RWPE2 (cell line): ENCODE results near the gene NCOR2.

ENCODE experiments used
- ATAC-seq: fragments of 200-7000 bp; cut with Tn5 transposase; 3 replicates; pipeline ENCODE4 v1.9.1; 2021; ENCODE audit warnings: low read depth
- DNase-seq: peaks from one replicate; pipeline ENCODE4 v3.0.0-alpha.2; 2020; ENCODE audit warnings: low spot score
- H3K27ac ChIP-seq: fragments of 450-650 bp; 2 replicates; pipeline ENCODE4 v1.5.1; 2017; ENCODE audit warnings: mild to moderate bottlenecking; ENCODE audit not compliant: poor library complexity, severe bottlenecking
- H3K27me3 ChIP-seq: fragments of 250-450 bp; sonication (Bioruptor Pico); 2 replicates; pipeline ENCODE4 v1.5.1; 2021; ENCODE audit warnings: mild to moderate bottlenecking, moderate library complexity; ENCODE audit not compliant: insufficient read depth, poor library complexity, severe bottlenecking
- H3K36me3 ChIP-seq: fragments of 250-450 bp; sonication (Bioruptor Pico); 2 replicates; pipeline ENCODE4 v1.5.1; 2020; ENCODE audit warnings: low read depth, mild to moderate bottlenecking, moderate library complexity
- H3K4me1 ChIP-seq: fragments of 250-450 bp; sonication (Bioruptor Pico); 2 replicates; pipeline ENCODE4 v1.5.1; 2021; ENCODE audit warnings: mild to moderate bottlenecking, moderate library complexity; ENCODE audit not compliant: insufficient read depth, poor library complexity, severe bottlenecking
- H3K4me3 ChIP-seq: fragments of 250-450 bp; sonication (Bioruptor Pico); 2 replicates; pipeline ENCODE4 v1.5.1; 2021; ENCODE audit warnings: mild to moderate bottlenecking, moderate library complexity; ENCODE audit not compliant: severe bottlenecking
- H3K9me3 ChIP-seq: fragments of 250-450 bp; sonication (Bioruptor Pico); 2 replicates; pipeline ENCODE4 v1.5.1; 2021; ENCODE audit warnings: mild to moderate bottlenecking, moderate library complexity; ENCODE audit not compliant: severe bottlenecking
- TF ChIP-seq, protein P1 (sequence below): fragments of 450-650 bp; IDR thresholded peaks from one replicate; pipeline ENCODE4 v1.5.1; 2017; ENCODE audit warnings: mild to moderate bottlenecking, moderate library complexity; ENCODE audit not compliant: poor library complexity, severe bottlenecking

The NCOR2 gene

DNA sequence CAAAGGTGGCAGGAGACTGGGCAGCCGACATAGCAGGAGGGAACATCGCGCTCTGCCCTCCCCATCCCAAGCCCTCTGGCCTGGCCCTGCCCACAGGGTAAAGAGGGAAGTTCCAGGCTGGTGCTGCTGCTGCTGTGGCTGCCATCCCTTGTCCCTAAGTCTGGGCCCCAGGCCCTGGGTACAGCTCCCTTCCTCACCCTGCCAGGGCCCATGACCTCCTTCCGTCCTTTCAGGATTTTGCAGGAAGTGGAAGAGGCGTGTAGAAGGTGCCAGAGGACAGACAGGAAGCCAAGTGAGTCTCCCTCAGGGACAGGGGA lies 14.7 kb upstream of the NCOR2 start:
- Histone ChIP-seq H3K36me3 (no peaks in the 10 kb centered on the region), H3K9me3 (no peaks in the 10 kb centered on the region), H3K27me3 (no peaks in the 10 kb centered on the region), H3K27ac (peak overlapping the region; percentile 61), H3K4me3 (no peak overlapping the region), H3K4me1 (peaks cover 25% of the 10 kb centered on the region)
- ATAC-seq: no peak
- no peak for DNase-seq
- TF ChIP-seq, protein P1, sequence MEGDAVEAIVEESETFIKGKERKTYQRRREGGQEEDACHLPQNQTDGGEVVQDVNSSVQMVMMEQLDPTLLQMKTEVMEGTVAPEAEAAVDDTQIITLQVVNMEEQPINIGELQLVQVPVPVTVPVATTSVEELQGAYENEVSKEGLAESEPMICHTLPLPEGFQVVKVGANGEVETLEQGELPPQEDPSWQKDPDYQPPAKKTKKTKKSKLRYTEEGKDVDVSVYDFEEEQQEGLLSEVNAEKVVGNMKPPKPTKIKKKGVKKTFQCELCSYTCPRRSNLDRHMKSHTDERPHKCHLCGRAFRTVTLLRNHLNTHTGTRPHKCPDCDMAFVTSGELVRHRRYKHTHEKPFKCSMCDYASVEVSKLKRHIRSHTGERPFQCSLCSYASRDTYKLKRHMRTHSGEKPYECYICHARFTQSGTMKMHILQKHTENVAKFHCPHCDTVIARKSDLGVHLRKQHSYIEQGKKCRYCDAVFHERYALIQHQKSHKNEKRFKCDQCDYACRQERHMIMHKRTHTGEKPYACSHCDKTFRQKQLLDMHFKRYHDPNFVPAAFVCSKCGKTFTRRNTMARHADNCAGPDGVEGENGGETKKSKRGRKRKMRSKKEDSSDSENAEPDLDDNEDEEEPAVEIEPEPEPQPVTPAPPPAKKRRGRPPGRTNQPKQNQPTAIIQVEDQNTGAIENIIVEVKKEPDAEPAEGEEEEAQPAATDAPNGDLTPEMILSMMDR: no peak

DNA sequence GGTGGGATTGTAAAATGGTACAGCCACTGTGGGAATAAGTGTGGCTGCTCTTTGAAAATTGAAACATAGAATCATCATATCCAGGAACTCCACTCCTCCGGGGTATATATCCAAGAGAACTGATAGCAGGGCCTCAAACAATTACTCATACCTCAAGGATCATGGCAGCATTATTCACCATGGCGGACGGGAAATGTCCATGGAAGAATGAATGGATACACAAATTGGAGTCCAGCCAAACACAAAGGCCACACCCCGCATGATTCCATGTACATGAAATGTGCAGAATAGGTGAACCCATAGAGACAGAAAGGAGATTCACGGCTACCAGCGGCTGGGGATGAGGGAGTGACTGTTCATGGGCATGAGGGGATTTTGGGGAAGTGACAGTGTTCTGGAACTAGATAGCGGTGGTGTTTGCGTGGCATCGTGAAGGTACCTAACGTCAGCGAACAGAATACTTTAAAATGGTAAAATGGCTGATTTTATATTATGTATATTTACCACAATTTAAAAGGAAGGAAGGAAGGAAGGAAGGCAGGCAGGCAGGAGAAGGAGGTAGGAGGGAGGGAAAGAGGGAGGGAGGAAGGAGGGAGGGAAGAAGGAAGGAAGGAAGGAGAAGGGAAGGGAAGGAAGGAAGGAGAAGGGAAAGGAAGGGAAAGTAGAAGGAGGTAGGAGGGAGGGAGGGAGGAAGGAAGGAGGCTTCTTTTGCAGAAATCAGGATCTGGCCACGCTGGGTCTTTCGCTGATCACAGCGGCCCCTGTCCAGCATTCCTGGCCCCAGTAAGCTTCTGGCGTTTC lies 14.1 kb upstream of the NCOR2 start:
- DNase-seq (no peak), ATAC-seq (peak; percentile 79)
- Histone ChIP-seq H3K9me3 (no peaks in the 10 kb centered on the region), H3K27me3 (no peaks in the 10 kb centered on the region), H3K4me1 (peaks cover 25% of the 10 kb centered on the region), H3K4me3 (no peak overlapping the region), H3K27ac (peak overlapping the region; percentile 61), H3K36me3 (no peaks in the 10 kb centered on the region)
- TF ChIP-seq, protein P1: no peak

DNA sequence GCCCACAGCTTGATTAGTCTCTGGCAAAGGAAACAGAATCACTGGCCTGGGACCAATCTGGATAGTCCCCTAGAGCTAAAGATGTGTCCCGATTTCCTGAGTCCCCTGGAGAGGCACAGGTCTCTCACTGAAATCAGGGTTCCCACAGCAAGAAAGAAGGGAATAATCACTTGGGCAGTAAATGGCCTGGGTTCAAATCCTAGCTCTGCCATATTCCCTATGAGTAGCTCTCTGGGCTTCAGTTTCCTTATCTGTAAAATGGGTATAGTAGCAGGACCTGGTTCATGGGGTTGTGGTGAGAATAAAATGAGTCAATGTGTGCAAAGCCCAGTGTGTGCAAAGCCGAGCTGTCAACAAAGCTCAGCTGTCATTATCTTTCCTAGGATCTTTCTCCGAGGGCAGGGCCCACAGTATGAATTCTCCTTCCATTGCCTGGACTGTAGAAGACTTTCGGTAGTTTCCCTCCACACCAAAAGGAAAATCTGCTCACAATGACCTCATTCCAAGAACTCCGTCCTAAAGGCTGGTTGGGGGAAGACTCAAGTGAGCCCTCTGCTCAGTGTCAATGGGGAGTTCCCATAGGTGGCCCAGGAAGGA lies 12.6 kb upstream of the NCOR2 start:
- H3K27me3 ChIP-seq: no peaks in the 10 kb centered on the region
- ATAC-seq: no peak
- TF ChIP-seq, protein P1: no peak
- no peaks in the 10 kb centered on the region for H3K36me3 ChIP-seq
- H3K4me3 ChIP-seq: no peak overlapping the region
- peaks cover 25% of the 10 kb centered on the region for H3K4me1 ChIP-seq
- DNase-seq: no peak
- peak overlapping the region; percentile 61 for H3K27ac ChIP-seq
- H3K9me3 ChIP-seq: no peaks in the 10 kb centered on the region

DNA sequence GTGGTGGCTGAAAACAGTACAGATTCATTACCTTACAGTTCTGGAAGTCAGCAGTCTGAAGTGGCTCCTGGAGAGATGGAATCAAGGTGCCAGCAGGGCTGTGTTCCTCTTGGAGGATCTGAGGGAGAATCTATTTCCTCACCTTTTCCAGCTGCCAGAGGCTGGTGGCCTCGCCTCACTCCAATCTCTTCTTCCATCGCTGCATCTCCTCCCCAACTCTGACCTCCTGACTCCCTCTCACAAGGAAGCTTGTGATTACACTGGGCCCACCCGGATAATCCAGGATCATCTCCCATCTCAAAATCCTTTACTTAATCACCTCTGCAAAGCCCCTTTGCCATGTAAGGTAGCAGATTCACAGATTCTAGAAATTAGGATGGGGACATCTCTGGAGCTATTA lies 11.4 kb upstream of the NCOR2 start:
- Histone ChIP-seq H3K4me1 (peaks cover 25% of the 10 kb centered on the region), H3K27me3 (no peaks in the 10 kb centered on the region), H3K36me3 (no peaks in the 10 kb centered on the region), H3K4me3 (no peak overlapping the region), H3K9me3 (no peaks in the 10 kb centered on the region), H3K27ac (peak overlapping the region; percentile 43)
- ATAC-seq (no peak), DNase-seq (no peak)
- TF ChIP-seq, protein P1: no peak

DNA sequence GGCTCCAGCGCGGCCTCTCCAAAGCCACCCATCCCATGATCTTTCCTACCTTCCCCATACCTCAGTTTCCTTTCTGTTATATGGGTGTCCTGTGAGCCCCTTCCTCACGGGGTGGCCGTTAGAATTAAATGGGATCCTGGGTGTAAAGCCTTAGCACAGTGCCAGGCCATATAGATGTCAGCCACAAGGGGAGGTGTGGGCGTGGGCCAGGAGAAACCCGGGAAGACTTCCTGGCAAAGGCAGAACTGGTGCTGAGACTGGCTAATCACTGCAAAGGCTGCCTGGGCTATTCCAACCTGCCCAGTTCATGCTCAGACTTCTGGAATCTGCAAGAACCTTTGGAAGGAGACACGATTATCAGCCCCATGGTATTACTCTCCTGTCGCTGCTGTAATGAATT lies 11.0 kb upstream of the NCOR2 start:
- H3K27me3 ChIP-seq: no peaks in the 10 kb centered on the region
- peaks cover 25% of the 10 kb centered on the region for H3K4me1 ChIP-seq
- peak overlapping the region; percentile 43 for H3K27ac ChIP-seq
- H3K4me3 ChIP-seq: no peak overlapping the region
- DNase-seq: no peak
- no peaks in the 10 kb centered on the region for H3K9me3 ChIP-seq
- ATAC-seq: 0 out of 3 replicates have a peak, but pooled peaks have one; percentile 19
- H3K36me3 ChIP-seq: no peaks in the 10 kb centered on the region
- TF ChIP-seq, protein P1: peak; percentile 59
